Measurements from ENCODE around the gene ADORA2A.
"Not testable (repeated sequence)": the region's sequence is repeated elsewhere in the genome, so short reads cannot be mapped to it uniquely, and the experiment has no call there.

Gene ADORA2A

DNA sequence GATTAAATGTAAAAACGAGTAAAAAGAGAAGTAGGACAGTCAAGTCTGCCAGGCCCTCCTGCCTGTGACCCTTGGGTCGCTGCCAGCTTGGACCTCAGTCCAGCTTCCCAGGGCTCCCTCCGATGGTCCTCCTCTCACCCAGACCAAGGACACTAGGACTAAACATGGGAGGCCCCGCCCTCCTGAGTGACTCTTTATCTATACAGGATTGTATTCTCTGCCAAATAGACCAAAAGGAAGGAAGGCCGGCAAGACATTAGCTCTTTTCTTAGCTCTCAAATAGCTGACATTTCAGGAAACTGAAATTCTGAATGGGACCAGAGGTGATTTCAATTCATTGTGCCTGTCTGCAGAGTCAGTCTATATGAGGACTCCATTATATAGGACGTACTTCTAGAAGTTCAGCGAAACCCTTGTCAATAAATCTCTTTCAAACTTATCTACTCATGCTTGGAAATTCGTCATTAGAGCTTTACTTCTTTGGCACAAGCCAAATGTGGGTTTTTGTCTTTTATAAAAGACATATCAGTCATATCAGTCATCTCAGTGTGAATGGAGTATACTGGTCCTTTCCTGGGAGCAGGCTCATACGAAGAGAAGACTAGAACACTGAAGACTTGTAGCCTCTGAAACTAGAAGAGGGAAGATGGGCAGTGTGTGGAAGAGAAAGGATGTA is 28.5 kb downstream of the ADORA2A start:
- no peak for DNase-seq

DNA sequence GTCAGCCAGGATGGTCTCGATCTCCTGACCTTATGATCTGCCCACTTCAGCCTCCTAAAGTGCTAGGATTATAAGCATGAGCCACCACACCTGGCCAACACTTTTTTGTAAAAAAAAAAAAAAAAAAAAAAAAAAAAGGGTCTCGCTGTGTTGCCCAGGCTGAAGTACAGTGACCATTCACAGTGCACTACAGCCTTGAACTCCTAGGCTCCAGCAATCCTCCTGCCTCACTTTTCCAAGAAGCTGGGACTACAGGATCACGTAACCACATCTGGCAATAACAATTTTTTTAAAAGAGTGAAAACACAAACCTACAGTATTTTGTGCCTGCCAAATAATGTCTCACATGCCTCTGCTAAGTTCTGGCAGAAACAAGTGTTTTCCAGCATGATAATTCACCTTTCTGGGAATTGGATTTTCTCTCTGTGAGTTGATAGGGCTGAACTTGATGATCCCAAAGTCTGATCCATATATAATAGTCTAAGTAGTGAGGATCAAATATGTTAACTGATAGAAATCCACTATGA is 30.6 kb downstream of the ADORA2A start:
- DNase-seq, result no peak

DNA sequence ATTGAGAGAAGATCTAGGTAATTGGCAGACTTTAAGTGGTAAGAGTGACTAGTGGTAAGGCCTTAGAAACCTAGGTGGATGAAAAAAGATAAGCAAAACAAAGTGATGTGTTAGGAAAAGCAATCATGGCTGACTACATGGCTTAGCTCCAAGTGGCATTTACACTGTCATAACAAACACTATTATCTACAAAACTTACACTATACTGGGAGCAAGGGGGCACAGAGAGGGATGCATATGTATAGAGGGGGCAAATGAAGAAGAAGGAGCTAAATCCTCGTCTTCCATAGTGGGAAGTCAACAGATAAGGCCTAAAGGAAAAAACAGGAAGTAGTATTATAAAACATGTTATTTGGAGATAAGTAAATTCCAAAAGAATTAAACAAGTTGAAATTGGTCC is 32.5 kb downstream of the ADORA2A start:
- no peak for DNase-seq

DNA sequence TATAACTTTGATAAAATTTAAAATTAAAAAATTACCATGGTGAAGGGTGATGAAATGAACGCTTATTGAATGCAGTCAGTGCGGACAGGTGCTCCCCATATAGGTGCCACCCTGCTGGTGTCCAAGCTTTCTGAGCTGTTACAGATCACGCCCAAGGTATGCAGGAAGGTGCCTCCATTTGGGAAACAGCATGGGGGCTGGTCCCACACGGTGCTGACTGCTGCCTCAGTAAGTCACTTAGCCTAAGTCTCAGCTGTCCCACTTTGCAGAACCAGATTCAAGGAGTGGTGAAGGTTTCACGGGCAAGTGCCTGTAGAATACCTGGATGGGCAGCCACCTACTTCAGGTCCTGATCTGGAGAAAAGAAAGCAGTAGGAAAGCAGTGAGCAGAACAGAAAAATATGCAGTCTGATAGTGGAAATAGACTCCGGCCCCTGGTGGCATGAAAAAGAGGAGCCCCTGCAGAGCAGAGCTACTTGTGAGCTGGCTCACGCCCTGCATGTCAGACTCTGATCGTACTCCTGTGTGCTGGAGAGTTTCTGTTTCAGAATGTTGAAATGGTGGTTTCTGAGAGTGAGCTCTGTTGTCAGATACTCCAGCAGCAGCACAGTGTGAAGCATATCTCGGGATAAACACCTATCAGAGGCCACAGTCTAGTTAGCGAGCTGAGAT is 33.2 kb downstream of the ADORA2A start:
- DNase-seq, result no peak

DNA sequence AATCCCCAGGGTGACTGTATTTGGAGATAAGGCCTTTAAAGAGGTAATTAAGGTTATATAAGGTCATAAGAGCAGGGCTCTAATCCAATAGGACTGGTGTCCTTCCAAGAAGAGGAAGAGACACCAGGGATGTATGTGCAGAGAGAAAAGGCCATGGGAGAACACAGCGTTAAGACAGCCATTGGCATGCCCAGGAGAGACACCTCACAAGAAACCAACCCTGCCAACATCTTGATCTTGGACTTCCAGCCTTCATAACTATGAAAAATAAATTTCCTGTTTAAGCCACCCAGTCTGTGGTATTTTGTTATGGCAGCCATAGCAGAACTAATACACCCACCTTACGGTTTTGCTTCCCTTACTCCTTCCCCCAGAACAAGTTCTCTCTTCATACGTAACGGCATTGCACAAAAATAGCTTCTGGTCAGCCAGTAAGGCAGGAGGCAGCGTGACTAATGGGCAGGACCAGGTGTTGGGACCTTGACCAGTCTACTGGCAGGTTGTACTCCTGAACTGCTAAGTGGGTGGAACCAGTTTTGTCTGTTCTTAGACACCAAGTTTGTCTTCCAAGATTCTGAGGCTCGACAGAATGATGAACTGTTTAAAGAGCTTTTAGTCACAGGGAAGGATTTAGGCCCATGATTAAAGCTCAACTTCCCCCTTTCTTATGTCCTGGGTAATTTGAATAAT is 35.8 kb downstream of the ADORA2A start:
- DNase-seq, result no peak

DNA sequence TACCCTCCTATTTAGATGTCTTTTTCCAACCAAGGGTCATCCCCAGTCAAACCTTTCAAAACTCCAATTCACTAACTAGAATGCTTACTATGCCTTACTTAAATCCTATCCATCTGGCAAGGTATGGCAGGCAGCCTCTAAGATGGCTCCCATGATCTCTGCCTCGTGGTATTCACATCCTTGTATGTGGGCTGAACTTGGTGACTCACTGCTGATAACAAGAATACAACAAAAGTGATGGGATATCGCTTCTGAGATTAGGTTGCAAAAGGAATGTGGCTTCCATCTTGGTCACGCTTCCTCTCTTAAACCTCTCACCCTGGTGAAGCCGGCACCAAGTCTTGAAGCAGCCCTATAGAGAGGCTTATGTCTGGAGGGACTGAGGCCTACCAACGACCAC is 38.2 kb downstream of the ADORA2A start:
- no peak for DNase-seq

DNA sequence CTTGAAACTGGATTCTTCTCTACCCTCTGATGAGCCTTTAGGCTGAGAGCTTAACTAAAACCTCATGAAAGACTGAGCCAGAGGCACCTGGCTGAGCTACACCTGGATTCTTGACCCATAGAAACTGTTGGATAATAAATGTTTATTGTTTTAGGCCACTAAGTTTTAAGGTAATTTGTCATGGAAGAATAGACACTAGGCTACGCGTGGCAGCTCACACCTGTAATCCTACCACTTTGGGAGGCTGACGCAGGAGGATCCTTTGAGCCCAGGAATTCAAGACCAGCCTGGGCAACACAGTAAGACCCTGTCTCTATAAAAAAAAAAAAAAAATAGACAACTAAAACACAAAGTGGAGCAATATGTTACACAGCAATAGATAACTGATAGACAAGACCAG is 38.6 kb downstream of the ADORA2A start:
- DNase-seq, result no peak

DNA sequence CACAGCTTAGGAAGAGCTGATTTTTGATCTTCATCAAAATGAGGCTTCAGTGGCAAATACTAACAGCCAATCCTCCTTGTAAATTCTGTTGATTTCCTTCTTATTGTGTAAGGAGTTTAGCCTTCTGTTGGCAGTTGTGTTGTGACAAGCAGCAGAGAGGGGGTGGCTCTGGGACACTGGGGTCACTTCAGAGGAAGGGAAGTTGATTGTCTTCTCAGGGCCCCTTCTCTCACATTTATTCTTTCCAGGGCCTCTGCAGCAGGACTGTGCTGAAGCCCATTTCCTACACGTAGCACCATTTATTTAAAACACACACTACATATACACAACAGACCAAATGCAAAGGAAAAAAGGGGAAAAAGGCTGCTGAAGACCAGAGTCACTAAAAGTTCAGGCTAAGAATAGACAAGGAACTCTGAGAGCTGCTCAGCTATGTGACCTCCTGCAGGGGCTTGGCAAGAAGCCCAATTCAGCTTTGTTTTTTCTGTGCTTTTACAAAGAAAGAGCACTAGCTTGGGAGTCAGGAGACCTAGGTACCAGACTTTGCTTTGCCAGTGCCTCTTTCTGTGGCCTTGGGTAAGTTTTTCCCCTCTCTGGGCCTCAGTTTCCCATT is 39.4 kb downstream of the ADORA2A start:
- no peak for DNase-seq

DNA sequence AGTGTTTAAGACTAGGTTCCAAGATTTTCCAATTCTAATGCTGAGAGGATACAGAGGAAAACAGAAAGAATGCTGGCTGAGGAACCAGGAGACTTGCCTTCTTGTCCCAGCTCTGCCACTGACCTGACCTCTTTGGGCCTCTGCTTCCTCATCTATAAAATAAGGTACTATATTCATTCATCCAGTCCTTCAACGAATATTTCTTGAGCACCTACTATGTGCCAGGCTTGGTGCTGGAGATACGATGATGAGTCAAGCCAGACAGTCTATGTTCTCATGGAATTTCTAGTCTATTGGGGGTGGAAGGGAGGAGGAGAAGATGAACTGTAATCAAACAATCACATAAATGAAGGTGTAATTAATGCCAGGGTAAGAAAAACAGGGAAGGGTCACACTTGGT is 39.9 kb downstream of the ADORA2A start:
- DNase-seq, result no peak

DNA sequence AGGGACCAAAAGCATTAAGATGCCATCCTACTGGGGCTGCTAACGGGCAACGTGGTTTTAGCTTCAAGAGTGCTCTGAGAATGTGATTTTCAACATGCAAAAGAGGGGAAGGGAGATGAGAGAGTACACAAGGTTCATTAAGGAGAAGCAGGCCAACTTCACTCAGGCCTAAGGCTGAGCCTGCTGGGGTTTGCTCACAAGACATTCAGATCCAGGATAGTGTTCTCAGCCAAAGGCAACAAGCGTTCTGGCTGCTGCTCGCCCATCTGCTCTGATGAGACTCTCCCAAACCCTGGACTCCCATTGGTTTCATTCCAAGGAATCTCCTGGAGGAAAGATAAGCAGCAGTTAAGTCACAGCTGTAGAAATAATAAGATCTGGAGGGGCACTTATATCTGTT is 44.2 kb downstream of the ADORA2A start:
- DNase-seq, result no peak

DNA sequence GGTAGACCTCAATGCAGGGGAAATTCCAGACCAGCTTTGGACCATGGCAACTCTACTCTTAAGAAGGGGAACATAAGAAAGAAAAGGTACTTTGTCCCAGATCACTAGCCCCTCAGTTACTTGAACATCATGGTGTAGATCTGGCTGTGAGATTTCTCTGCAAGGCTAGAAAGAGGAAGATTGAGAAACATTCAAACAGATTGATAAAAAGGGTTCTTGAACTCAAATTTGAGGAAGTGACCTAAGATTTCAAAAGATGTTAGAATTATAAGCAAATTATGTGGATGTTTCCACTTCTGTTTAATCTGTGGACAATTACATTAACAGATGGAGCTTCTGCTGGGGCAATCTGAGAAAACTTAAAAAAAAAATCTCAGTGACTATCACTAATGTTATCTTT is 45.9 kb downstream of the ADORA2A start:
- DNase-seq, result no peak

DNA sequence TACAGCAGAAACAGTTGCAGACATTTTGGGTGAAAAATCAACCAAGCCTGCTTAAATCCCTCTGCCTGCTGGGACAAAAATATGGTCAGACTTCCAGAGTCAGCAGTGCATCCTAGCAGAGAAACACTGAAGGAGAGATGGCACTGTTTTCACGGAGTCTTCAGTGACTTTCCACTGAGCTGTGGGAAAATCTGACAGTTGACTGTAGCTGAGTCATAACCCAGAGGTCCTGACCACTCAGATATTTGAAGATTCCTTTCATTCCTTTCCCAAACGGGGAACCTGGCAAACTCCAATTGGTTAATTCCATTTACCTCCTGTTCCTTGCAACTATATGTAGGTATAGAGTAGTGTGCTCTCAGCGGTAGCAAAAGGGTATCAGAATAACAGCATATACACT is 46.8 kb downstream of the ADORA2A start:
- DNase-seq, result no peak

DNA sequence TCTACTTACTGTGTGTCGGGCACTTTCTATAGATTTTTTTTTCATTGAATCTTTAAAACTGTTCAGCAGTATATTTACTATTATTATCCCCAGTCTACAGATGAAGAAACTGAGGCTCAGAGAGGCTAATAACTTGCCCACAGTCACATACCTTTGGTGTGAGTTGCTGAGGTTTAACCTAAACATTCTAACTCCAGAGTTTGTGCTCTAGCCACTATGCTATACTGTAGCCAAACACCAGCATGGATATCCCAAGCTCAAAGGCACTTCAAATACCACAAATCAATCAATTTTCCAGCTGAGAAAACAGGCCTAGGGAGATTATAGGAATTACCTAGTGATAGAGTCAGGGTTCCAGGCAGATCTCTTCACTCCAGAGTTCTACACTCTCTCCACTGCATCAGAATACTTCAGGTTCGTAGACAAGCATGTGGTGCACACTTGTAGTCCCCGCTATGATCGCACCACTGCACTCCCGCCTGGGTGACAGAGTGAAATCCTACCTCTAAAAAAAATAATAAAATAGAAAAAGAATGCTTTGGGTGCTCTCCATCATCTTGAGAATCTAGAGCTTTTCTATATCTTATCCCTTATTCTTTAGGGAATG is 47.4 kb downstream of the ADORA2A start:
- DNase-seq, result no peak

DNA sequence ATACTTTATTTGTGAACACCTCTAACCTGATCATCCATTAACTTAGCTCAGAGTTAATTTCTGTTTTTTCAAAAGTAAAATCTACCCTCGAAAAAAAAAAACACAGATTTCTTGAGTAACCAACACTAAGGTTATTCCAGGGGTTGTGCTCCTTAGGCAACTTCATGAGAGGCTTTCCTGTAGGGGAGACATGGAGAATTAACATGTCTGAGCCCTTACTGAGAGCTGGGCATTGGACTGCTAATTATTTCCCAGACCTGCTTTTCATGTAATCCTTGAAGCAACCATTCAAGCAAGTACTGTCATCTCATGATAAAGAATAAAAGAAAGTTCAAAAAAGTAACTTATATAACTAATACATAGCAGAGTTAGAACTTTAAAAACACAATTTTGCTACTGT is 54.2 kb downstream of the ADORA2A start:
- DNase-seq, result no peak

DNA sequence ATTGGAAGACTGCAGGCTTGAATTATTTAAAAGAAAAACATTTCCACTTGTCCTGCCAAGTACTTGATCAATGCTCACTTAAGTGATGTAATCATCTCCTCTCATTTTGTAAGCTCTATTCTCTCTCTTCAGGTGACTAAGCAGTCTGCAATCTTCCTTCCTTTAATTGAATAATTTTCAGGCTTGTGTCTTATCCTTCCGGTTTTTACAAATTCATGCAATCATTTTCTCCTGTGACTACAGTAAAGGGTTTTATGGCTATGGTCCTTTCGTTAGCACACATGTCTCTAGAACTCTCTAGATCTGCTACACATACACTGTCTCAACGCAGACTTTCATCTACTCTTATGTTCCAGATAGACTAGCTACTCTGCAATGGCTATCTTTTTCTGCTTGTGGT is 55.2 kb downstream of the ADORA2A start:
- DNase-seq, result peak; percentile 59

DNA sequence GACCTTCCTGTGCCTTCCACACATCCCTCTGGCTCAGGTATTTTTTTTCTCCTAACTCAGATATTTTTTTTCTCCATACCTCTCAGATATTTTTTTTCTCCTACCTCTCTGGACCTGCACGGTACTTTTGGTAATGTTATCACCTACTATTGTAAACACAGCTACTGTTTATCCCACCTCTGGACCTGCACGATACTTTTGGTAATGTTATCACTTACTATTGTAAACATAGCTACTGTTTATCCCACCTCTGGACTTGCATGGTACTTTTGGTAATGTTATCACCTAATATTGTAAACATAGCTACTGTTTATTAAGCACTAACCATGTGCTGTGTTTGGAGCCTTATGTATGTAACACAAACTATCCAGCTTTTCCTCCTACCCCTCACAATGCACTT is 55.6 kb downstream of the ADORA2A start:
- no peak for DNase-seq

DNA sequence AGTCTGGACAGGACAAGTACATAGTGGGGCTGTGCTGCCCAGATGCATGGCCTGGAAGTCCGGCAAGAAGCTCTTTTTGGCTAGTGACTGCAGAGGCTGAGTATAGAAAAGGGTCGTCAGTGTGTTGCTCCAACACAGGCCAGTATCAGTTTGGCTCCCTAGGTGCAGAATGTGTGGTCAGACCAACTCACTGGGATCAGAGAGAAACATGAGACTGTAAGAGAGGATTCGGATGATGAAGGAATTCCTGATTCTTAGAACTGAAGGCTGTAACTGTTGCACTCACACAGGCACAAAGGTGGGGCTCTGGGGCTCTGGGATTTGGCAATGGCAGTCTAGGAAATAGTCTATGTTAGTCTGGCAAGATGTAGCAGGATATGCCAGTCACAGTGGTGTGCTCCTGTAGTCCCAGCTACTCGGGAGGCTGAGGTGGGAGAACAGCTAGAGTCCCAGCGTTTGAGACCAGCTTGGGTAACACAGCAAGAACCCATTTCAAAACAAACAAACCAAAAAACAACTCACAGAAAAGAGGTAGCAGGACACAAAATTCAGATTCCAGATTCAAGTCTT is 56.7 kb downstream of the ADORA2A start:
- DNase-seq, result no peak

DNA sequence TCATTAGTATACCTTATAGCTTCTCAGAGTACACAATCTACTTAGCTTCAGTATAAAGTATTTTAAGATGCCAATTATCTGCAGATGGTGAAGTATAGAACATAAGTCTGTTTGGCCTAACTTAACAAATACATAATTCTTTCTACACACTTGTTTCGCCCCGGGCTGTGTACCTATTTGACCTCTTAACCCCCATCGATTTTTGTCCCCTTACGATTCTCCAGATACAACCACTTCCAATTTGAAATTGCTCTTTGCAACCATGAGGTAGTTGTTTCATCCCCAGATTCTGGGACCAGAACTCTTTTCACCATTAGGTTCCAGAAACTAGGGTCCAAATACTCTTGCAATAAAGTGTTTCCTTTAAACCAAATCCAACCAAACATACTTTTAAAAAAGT is 57.8 kb downstream of the ADORA2A start:
- no peak for DNase-seq

DNA sequence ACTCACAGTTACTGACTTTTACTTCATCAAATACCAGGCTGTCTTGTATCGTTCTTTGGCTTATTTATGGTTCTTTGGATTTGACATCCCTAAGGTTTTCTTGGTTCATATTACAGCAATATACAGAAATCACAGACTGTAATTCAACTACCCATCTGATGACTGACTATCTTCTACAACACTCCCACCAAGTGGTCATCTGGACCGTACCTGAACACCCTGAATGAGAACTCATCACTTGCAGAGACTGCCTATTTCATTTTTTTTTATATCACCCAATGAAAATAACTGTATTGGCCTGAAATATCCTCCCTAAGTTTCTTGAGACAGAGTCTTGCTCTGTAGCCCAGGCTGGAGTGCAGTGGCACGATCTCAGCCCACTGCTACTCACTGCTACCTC is 58.2 kb downstream of the ADORA2A start:
- DNase-seq, result no peak

DNA sequence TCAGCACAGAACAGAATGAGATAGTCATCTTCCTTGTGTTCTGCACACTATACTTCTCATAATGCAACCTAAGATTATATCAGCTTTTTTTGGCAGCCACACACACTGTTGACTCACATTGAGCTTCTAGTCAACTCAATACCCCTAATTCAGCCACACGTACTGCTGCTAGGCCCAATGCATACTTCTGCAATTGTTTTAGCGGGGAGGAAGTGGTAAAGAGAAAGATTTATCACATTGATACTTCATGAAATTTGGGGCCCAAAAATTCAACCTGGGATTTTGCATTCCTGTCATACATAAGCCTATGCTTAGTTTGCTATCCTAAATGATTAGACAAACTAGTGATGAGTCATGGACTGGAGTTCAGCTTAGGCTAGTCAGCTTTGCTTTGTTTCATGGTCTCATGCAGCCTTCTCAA is 59.1 kb downstream of the ADORA2A start:
- no peak for DNase-seq

DNA sequence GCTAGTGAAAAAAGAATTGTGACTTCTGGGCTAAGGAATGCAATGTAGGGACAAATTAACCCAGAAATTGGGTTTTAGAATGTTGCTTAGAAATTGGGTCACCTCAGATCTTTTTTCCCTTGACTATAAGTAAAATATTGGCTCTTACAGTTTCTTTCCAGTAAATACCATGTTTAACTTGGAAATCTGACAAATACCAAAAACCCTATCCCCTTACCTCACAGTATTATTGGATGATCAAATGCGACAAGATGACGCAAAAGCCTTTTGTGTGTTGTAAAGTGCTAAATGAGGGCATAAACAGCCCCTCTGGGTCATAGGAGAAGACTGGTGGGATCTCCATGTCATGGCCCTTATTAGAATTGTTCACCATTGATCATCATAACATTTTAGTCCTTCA is 61.6 kb downstream of the ADORA2A start:
- no peak for DNase-seq

DNA sequence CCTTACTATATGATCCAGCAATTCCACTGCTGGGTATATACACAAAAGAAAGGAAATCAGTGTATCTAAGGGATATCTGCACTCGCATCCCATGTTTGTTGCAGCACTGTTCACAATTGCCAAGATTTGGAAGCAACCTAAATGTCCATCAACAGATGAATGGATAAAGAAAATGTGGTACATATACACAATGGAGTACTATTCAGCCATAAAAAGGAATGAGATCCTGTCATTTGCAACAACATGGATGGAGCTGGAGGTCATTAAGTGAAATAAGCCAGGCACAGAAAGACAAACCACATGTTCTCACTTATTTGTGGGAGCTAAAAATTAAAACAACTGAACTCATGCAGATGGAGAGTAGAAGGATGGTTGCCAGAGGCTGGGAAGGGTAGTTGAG is 62.0 kb downstream of the ADORA2A start:
- DNase-seq, result not testable (repeated sequence)
